ENCODE measurements around the gene TMPRSS3. TPM values are rescaled to one million over a fixed set of nuclear protein-coding genes. Genes with fewer than 3 reads are reported as not detected.

The TMPRSS3 gene
- total RNA-seq, 5 donors from 2014 or later (not counting 1 experiment from before 2014, with no cell fraction given), result 1.2 to 2.4 (median 1.7) TPM

DNA sequence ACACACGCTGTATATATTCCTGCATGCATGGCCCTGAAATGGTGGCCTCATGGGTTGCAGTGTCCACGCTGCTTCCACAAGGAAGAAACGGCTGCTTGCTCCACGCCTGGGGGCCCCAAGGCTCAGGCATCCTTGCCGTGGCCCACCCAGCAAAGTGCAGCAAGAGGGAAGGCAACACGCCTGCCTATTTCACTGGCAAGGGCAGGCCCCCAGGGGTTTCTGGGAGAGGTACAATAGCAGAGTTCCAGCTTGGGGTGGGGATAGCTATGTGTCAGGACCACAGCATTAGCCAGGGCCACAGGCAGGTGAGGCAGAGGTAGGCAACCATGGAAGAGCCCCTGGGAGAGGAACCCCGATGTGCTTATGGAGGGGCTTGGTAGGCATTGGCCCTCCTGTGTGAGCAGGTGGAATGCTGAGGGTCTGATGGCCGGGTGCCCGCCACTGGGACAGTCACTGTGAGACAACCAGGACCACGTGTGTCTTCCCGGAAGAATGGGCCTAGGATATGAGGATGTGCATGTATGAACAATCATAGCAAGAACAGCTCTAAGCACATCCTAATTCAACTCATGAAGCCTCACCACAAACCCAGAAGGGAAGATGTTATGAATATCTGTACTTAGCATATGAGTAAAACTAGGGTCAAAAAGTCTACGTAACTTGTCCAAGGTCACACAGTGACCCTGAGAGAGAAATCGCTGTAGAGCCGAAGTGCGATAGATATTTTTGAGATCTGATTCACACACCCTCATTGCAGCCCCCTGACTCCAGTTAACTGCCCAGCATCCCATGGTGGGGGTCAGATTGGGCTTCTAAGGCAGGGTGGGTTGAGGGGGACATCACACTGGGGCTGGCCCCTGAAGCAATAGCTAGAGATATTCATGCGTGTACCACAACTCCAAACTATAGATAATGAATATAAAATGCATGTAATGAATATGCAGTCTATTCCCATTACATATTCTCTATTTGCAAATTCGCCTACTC lies 56.8 kb downstream of the TMPRSS3 start:
- H3K27ac ChIP-seq (ENCODE audit: low read length), result no peak overlapping the region
- H3K4me3 ChIP-seq (ENCODE audit: control insufficient read depth in 1 of 2, extremely low read depth in 1 of 2, low read length in 1 of 2), result no peak overlapping the region
- H3K36me3 ChIP-seq (ENCODE audit: control insufficient read depth in 2 of 2, extremely low read depth in 1 of 2, insufficient read depth in 1 of 2, low read length in 1 of 2), result no peaks in the 10 kb centered on the region
- H3K4me1 ChIP-seq (ENCODE audit: control insufficient read depth in 1 of 2, extremely low read depth in 1 of 2, insufficient read depth in 2 of 2, low read length in 2 of 2), result peaks cover 3 to 10% of the 10 kb centered on the region in 2 experiments
- peaks cover 8 to 14% (median 10%) of the 10 kb centered on the region in 3 donors for H3K4me1 Mint-ChIP-seq
- whole genome bisulfite sequencing (ENCODE audit: insufficient coverage), result 89% methylated on average over 8 of the region's 17 CpGs
- ATAC-seq (replicated peaks in 1 of 4), result no peak
- no peak overlapping the region for H3K27ac Mint-ChIP-seq
- no peaks in the 10 kb centered on the region for H3K36me3 Mint-ChIP-seq
- H3K4me3 Mint-ChIP-seq, result no peak overlapping the region
- no peaks in the 10 kb centered on the region for H3K9me3 ChIP-seq
- peaks cover 0 to 5% of the 10 kb centered on the region in 2 experiments for H3K27me3 ChIP-seq (replicated peaks in 1 of 2; ENCODE audit: control insufficient read depth in 2 of 2, extremely low read depth in 1 of 2, insufficient read depth in 2 of 2, low read length in 1 of 2)
- no peak for DNase-seq
- ChIA-PET CTCF (interaction anchor here (0.5 to 2.0 kb wide), 5 partner anchors 65 to 120 kb away, joined by 3 to 6 read pairs (median 3); partner anchors contain the start of gene UBASH3A (in 2 of the 2)), POLR2A (no interaction called here)
- peaks cover 0 to 2% of the 10 kb centered on the region in 2 donors for H3K27me3 Mint-ChIP-seq
- no peaks in the 10 kb centered on the region for H3K9me3 Mint-ChIP-seq

- Histone ChIP-seq H3K4me1 (ENCODE audit: control insufficient read depth in 1 of 2, extremely low read depth in 1 of 2, insufficient read depth in 2 of 2, low read length in 2 of 2) (peaks cover 3 to 10% of the 10 kb centered on the region in 2 experiments), H3K4me3 (ENCODE audit: control insufficient read depth in 1 of 2, extremely low read depth in 1 of 2, low read length in 1 of 2) (no peak overlapping the region), H3K36me3 (ENCODE audit: control insufficient read depth in 2 of 2, extremely low read depth in 1 of 2, insufficient read depth in 1 of 2, low read length in 1 of 2) (no peaks in the 10 kb centered on the region), H3K27me3 (replicated peaks in 1 of 2; ENCODE audit: control insufficient read depth in 2 of 2, extremely low read depth in 1 of 2, insufficient read depth in 2 of 2, low read length in 1 of 2) (peaks cover 0 to 4% of the 10 kb centered on the region in 2 experiments), H3K9me3 (no peaks in the 10 kb centered on the region), H3K27ac (ENCODE audit: low read length) (no peak overlapping the region)
- Mint-ChIP-seq H3K36me3 (no peaks in the 10 kb centered on the region), H3K27ac (peak overlapping the region; percentile 52), H3K4me1 (peaks cover 8 to 14% (median 10%) of the 10 kb centered on the region in 3 donors), H3K9me3 (no peaks in the 10 kb centered on the region), H3K27me3 (peaks cover 0 to 2% of the 10 kb centered on the region in 2 donors), H3K4me3 (peak overlapping the region in 2 of 3 donors; percentile 32 to 37)
- ChIA-PET CTCF (interaction anchor here (1.2 to 2.0 kb wide), 5 partner anchors 66 to 112 kb away, joined by 3 to 6 read pairs (median 4); partner anchors contain the start of gene UBASH3A (in 2 of the 2)), POLR2A (no interaction called here)
- 58% methylated on average over 22 of the region's 23 CpGs for WGBS (ENCODE audit: insufficient coverage)
- DNase-seq (peak; percentile 64 to 93 (median 82)), ATAC-seq (replicated peaks in 1 of 4) (peak; percentile 98 to 100 (median 99))
These were observed 57.8 kb downstream of the TMPRSS3 start for GRCh38 chr21:42337830-42338728.

GRCh38 chr21:42337276-42337675 lies 58.6 kb downstream of the TMPRSS3 start:
- peak overlapping the region in 1 of 3 donors; percentile 32 for H3K4me3 Mint-ChIP-seq
- Histone ChIP-seq H3K9me3 (no peaks in the 10 kb centered on the region), H3K36me3 (ENCODE audit: control insufficient read depth in 2 of 2, extremely low read depth in 1 of 2, insufficient read depth in 1 of 2, low read length in 1 of 2) (no peaks in the 10 kb centered on the region), H3K27ac (ENCODE audit: low read length) (no peak overlapping the region), H3K4me1 (ENCODE audit: control insufficient read depth in 1 of 2, extremely low read depth in 1 of 2, insufficient read depth in 2 of 2, low read length in 2 of 2) (peaks cover 3 to 10% of the 10 kb centered on the region in 2 experiments), H3K27me3 (replicated peaks in 1 of 2; ENCODE audit: control insufficient read depth in 2 of 2, extremely low read depth in 1 of 2, insufficient read depth in 2 of 2, low read length in 1 of 2) (peaks cover 0 to 10% of the 10 kb centered on the region in 2 experiments), H3K4me3 (ENCODE audit: control insufficient read depth in 1 of 2, extremely low read depth in 1 of 2, low read length in 1 of 2) (no peak overlapping the region)
- WGBS (ENCODE audit: insufficient coverage), result no CpG with 5 or more reads among the region's 4 CpGs
- peaks cover 0 to 5% (median 0%) of the 10 kb centered on the region in 3 donors for H3K9me3 Mint-ChIP-seq
- ChIA-PET POLR2A (no interaction called here), CTCF (interaction anchor here (1.3 to 2.0 kb wide), 3 partner anchors 67 to 113 kb away, joined by 4 to 6 read pairs (median 4); partner anchors contain the start of gene UBASH3A (in 1 of the 2))
- H3K4me1 Mint-ChIP-seq, result peaks cover 8 to 14% (median 10%) of the 10 kb centered on the region in 3 donors
- ATAC-seq (replicated peaks in 1 of 4) (no peak), DNase-seq (no peak)
- no peaks in the 10 kb centered on the region for H3K36me3 Mint-ChIP-seq
- H3K27ac Mint-ChIP-seq, result no peak overlapping the region
- H3K27me3 Mint-ChIP-seq, result peaks cover 0 to 2% of the 10 kb centered on the region in 2 donors

GRCh38 chr21:42336054-42336453 lies 59.8 kb downstream of the TMPRSS3 start:
- H3K27ac ChIP-seq (ENCODE audit: low read length), result no peak overlapping the region
- WGBS (ENCODE audit: insufficient coverage), result 72% methylated on average over 9 of the region's 10 CpGs
- Mint-ChIP-seq H3K27ac (no peak overlapping the region), H3K4me1 (peaks cover 8 to 14% (median 10%) of the 10 kb centered on the region in 3 donors), H3K9me3 (peaks cover 4 to 17% (median 7%) of the 10 kb centered on the region in 3 donors), H3K4me3 (no peak overlapping the region), H3K36me3 (peaks cover 9% of the 10 kb centered on the region), H3K27me3 (peaks cover 3% of the 10 kb centered on the region in 2 donors)
- H3K4me3 ChIP-seq (ENCODE audit: control insufficient read depth in 1 of 2, extremely low read depth in 1 of 2, low read length in 1 of 2), result no peak overlapping the region
- no peaks in the 10 kb centered on the region for H3K9me3 ChIP-seq
- no peak for DNase-seq
- H3K4me1 ChIP-seq (ENCODE audit: control insufficient read depth in 1 of 2, extremely low read depth in 1 of 2, insufficient read depth in 2 of 2, low read length in 2 of 2), result peaks cover 3 to 10% of the 10 kb centered on the region in 2 experiments
- no peaks in the 10 kb centered on the region for H3K36me3 ChIP-seq (ENCODE audit: control insufficient read depth in 2 of 2, extremely low read depth in 1 of 2, insufficient read depth in 1 of 2, low read length in 1 of 2)
- CTCF ChIA-PET, result interaction anchor here in 1 of 2 donors (0.6 to 0.8 kb wide), 2 partner anchors 191 to 1274 kb away, joined by 3 read pairs; no protein-coding TSS in a partner anchor
- peaks cover 0 to 12% of the 10 kb centered on the region in 2 experiments for H3K27me3 ChIP-seq (replicated peaks in 1 of 2; ENCODE audit: control insufficient read depth in 2 of 2, extremely low read depth in 1 of 2, insufficient read depth in 2 of 2, low read length in 1 of 2)
- ATAC-seq (replicated peaks in 1 of 4), result no peak
- POLR2A ChIA-PET, result interaction anchor here in 1 of 2 donors (0.6 kb wide), 1 partner anchor 90 kb away, joined by 3 read pairs; no protein-coding TSS in a partner anchor

- ChIA-PET CTCF (no interaction called here), POLR2A (no interaction called here)
- 58% methylated on average over 3 of the region's 5 CpGs for WGBS (ENCODE audit: insufficient coverage)
- ATAC-seq (replicated peaks in 1 of 4), result no peak
- no peak overlapping the region for H3K27ac ChIP-seq (ENCODE audit: low read length)
- Mint-ChIP-seq H3K27me3 (peaks cover 3 to 8% of the 10 kb centered on the region in 2 donors), H3K4me1 (peaks cover 3% of the 10 kb centered on the region in 3 donors), H3K4me3 (no peak overlapping the region), H3K9me3 (peaks cover 7 to 23% (median 10%) of the 10 kb centered on the region in 3 donors), H3K27ac (no peak overlapping the region), H3K36me3 (peaks cover 10% of the 10 kb centered on the region)
- peaks cover 0 to 1% of the 10 kb centered on the region in 2 experiments for H3K4me1 ChIP-seq (ENCODE audit: control insufficient read depth in 1 of 2, extremely low read depth in 1 of 2, insufficient read depth in 2 of 2, low read length in 2 of 2)
- no peaks in the 10 kb centered on the region for H3K36me3 ChIP-seq (ENCODE audit: control insufficient read depth in 2 of 2, extremely low read depth in 1 of 2, insufficient read depth in 1 of 2, low read length in 1 of 2)
- H3K27me3 ChIP-seq (replicated peaks in 1 of 2; ENCODE audit: control insufficient read depth in 2 of 2, extremely low read depth in 1 of 2, insufficient read depth in 2 of 2, low read length in 1 of 2), result peaks cover 0 to 12% of the 10 kb centered on the region in 2 experiments
- DNase-seq, result no peak
- H3K4me3 ChIP-seq (ENCODE audit: control insufficient read depth in 1 of 2, extremely low read depth in 1 of 2, low read length in 1 of 2), result no peak overlapping the region
- no peaks in the 10 kb centered on the region for H3K9me3 ChIP-seq
These were observed 63.1 kb downstream of the TMPRSS3 start for GRCh38 chr21:42332557-42333317.
